ENCODE results near the gene GNB2.
"Not testable (repeated sequence)": the region's sequence is repeated elsewhere in the genome, so short reads cannot be mapped to it uniquely, and the experiment has no call there.

The GNB2 gene

GRCh38 chr7:100665168-100665726 lies 8.3 kb upstream of the GNB2 start:
- DNase-seq = no peak

DNA sequence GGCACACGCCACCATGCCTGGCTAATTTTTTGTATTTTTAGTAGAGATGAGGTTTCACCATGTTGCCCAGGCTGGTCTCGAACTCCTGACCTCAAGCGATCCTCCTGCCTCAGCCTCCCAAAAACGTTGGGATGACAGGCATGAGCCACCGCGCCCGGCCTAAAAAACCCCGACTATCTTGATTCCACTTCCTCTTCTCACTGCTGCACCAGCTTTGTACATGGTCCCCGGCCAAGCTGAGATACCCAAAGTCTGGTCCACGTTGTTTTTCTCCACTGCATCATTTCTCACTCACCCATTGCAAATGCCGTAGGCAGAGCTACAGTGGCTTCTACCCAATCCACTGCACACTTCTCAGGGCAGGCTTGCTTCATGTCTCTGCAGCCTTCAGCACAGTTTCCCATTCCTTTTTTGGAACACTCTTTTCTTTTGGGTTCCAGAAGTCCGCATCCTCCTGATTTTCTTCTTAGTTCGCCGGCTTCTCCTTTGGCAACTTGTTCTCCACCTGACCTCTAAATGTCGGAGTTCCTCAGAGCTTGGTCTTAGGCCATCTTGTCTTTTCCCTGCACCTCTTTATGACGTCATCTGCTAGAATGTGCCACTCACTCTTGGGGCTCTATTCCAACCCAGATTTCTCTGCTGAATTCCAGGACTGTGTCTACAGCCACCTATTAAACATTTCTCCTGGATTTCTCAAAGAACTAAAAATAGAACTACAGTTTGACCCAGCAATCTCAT lies 6.0 kb upstream of the GNB2 start:
- no peak for DNase-seq

DNA sequence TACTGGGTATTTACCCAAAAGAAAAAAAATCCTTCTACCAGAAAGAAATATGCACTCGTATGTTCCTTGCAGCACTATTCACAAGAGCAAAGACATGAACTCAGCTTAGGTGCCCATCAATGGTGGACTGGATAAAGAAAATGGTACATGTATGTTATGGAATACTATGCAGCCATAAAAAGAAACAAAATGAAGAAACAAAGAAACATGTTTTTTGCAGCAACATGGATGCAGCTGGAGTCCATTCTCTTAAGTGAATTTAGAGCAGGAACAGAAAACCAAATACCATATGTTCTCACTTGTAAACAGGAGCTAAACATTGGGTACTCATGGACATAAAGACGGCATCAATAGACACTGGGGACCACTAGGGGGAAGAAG lies 5.5 kb upstream of the GNB2 start:
- DNase-seq = no peak

DNA sequence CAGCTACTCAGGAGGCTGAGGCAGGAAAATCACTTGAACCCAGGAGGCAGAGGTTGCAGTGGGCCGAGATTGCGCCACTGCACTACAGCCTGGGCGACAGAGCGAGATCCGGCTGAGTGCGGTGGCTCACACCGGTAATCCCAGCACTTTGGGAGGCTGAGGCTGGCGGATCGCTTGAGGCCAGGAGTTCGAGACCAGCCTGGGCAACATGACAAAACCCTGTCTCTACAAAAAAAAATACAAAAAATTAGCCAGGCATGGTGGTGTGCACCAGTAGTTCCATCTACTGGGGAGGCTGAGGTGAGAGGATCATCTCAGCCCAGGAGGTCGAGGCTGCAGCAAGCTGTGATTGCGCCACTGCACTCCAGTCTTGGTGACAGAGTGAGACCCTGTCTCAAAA lies 4.4 kb upstream of the GNB2 start:
- DNase-seq = not testable (repeated sequence)

GRCh38 chr7:100670074-100670473 lies 3.5 kb upstream of the GNB2 start:
- no peak for DNase-seq

DNA sequence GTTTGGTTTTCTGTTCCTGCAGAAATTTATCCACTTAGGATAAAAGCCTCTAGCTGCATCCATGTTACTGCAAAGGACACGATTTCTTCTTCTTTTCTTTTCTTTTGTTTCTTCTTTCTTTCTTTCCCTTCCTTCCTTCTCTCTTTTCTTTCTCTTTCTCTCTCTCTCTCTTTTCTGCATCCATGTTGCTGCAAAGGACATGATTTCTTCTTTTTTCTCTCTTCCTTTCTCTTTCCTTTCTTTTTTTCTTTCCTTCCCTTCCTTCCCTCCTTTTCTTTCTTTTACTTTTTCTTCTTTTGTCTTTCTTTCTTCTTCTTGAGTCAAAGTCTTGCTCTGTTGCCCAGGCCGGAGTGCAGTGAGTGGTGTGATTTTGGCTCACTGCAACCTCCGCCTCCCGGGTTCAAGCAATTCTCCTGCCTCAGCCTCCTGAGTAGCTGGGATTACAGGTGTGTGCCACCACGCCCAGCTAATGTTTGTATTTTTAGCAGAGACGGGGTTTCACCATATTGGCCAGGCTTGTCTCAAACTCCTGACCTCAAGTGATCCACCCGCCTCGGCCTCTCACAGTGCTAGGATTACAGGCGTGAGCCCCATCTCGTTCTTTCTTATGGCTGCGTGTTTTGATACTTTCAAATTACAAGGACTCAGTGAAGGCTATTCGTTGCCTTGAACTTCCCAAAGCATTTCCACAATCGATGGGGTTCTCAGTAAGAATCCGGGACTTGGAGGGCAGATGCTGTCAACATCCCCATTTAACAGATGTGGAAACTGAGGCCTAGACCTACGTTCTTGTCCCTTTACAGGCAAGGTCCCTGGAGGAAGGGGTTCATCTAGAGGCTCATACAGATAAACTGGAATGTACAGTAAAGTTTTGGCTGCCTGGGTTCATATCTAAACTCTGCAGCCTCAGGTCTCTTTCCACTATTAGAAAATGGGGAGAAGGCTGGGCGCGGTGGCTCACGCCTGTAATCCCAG lies 1.9 kb upstream of the GNB2 start:
- DNase-seq = no peak

DNA sequence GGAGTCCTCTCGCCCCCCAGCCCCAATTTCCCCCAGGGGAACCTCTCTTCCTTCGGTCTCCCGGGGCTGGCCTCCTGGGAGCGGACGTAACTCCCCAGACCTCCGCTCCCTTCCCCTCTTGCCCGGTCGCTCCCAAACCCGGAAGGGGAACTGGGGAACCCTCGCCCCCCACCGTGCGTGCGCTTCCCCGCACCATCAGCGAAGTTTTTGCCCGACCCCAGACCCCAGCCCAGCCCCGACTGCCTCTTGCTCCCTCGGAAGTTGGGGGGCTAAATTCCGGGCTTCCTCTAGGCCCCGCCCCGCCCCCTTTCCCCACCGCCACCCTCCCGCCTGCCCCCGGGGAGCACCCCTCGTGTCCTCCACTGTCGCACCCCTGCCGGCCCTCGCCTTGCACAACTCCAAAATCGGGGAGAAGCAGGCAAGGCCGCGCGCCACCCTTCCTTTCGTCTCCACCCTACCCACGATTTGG lies 436 bp downstream of the GNB2 start:
- peak; percentile 57 for DNase-seq

GRCh38 chr7:100674411-100675104 lies 1.0 kb downstream of the GNB2 start:
- peak; percentile 33 for DNase-seq

- no peak for DNase-seq
These were observed 1.5 kb downstream of the GNB2 start for GRCh38 chr7:100675105-100675451.

- peak; percentile 94 for DNase-seq
These were observed 2.2 kb downstream of the GNB2 start for GRCh38 chr7:100675581-100676350.

DNA sequence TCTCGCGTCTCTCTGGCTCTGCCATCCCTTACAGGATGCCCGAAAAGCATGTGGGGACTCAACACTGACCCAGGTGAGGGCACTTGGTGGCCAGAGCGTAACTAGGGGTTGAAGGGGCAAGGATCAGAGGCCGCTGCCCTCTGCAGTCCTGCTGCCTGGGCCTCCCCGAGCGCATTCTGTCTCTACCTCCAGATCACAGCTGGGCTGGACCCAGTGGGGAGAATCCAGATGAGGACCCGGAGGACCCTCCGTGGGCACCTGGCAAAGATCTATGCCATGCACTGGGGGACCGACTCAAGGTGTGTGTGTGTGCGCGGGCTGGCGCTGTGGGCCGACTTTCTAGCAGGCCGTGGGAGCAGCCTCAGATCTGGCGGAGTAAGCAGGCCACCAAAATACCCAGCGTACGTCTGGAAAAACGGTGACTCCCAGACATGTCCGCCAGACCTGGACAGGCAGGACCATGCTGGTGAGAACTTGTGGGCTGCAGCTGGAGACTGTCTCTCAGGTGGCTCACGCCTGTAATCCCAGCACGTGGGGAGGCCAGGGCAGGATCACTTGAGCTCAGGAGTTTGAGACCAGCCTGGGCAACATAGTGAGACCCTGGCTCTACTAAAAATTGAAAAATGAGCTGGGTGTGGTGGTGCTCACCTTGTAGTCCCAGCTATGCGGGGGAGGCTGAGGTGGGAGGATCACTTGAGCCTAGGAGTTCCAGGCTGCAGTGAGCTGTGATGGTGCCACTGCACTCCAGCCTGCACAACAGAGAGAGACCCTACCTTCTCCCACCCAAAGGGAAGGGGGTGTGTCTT lies 3.2 kb downstream of the GNB2 start:
- no peak for DNase-seq

DNA sequence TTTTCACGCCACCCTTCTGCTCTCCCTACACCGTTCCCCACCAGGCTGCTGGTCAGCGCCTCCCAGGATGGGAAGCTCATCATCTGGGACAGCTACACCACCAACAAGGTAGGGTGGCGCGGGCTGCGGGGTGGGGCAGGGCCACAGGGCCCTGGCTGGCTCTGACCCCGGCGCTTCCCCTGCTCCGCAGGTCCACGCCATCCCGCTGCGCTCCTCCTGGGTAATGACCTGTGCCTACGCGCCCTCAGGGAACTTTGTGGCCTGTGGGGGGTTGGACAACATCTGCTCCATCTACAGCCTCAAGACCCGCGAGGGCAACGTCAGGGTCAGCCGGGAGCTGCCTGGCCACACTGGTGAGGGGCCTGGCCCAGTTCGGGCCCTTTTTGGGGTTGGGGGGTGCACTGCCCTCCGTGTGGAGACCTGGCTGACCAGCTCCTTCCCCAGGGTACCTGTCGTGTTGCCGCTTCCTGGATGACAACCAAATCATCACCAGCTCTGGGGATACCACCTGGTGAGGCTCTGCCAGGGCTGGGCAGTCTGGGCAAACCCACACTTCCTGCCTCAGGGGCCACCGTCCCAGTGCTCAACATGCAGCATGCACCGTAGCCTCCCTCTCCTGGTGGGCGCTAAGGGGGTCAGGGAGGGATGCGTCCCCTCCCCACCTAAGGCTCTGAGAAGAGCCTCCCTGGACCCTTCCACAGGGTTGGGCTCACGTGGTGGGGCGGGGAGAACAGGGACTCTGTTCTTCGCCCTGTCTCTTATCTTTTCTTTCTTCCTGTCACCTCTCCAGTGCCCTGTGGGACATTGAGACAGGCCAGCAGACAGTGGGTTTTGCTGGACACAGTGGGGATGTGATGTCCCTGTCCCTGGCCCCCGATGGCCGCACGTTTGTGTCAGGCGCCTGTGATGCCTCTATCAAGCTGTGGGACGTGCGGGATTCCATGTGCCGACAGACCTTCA lies 4.0 kb downstream of the GNB2 start:
- DNase-seq = no peak

DNA sequence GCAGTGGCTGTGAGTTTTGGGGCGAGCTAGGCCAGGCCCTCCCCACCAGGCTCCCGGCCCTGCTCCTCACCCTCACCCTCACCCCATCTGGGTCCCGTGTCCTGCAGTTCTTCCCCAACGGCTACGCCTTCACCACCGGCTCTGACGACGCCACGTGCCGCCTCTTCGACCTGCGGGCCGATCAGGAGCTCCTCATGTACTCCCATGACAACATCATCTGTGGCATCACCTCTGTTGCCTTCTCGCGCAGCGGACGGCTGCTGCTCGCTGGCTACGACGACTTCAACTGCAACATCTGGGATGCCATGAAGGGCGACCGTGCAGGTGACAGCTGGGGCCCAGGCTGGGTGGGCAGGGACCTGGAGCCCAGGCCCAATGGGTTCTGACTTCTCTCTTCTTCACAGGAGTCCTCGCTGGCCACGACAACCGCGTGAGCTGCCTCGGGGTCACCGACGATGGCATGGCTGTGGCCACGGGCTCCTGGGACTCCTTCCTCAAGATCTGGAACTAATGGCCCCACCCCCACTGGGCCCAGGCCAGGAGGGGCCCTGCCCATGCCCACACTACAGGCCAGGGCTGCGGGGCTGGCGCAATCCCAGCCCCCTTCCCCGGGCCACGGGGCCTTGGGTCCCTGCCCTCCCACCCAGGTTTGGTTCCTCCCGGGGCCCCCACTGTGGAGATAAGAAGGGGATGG lies 4.9 kb downstream of the GNB2 start:
- DNase-seq = no peak

- no peak for DNase-seq
These were observed 5.8 kb downstream of the GNB2 start for GRCh38 chr7:100679129-100679926.

DNA sequence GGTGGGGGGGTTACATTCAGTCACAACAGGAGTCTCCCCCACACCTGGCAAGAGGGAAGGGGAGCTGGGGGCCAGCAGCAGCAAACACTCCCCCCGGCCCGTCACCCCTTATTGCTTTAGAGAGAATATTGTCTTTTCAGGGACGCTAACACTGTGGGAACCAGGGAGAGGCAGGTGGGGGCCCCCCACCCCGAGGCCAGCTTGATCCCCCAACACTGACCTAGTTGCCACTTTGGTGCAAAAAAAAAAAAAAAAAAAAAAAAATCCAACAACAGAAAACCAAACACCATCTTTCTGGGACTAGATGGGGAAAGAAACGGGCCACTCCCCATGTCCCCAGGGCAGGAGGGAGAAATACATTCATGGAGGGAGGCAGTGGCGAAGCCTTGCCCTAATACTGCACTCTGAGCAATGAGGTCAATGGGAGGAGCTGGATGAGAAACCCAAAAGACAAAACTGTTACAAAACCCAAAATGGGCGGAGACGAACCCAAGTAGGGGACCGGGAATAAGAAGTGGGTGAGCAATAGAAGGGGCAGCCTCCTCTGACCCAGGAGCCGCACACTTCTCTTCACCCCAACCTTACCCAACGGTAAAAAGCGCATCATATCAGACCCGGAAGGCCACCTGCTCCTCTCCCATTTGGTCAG lies 6.5 kb downstream of the GNB2 start:
- DNase-seq = peak; percentile 61

DNA sequence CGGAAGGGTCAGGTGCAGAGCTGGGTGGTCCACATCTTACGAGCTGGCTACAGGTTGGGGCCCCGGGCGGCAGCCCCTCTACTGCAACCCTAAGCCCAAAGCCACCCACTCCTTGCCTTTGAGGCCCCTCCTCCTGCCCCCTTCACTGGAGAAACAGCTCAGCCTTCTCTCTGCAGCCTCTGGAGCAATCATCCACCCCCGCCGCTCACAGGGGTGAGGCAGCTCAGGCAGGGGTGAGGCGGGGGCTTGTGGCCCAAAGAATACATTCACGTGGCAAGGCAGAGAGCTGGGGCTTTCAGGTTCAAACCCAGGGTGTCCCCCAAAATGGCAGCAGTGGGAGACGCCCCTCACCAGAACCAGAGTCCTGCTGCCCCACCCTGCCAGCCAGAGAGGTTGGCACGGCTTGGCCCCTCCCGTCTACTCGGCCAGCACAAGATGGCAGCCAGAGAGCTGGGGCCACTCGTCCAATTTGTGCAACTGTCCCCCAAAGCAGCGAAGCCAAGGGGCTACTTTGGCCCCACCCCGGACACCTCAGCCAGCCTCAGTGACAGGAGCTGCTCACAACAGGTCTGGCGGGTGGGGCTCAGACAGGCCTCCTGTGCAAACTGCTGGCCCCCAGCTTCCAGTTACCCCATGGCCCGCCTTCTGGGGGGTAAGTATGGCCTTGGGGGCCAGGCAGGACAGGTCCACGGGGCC lies 7.2 kb downstream of the GNB2 start:
- DNase-seq = peak; percentile 33

DNA sequence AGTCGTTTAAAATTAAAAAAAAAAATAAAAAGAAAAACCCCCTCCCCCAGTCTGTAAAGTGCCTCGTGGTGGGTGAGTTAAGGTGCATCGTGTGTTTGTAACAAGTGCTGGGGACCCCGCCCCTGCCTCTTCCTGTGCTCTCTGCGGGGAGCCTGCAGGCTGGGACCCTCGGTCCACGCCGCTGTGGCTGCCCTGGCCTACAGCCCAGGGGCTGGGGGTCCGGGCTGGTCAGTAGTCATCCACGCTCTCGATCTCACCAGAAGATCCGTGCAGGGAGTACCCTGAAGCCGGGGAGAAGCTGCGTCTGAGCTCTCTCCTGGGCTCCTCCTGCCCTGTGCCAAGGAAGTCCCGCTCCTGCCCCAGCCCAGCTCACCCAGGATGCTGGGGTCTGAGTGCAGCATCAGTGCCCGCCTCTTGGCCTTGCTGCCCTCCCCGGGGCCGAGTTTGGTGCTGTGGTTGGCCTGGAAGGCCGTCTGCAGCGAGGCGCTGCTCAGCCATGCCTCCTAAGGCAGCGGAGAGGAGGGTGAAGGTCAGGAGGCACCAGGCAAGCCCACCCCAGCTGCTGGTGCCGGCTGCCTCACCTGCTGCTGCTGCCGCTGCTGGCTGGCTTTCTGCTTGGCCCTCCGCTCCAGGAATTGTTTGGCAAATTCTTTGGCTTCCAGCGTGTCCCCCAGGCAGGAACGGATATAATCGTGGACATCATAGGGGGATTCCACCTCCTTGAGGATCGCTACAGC lies 8.1 kb downstream of the GNB2 start:
- DNase-seq = no peak
